Activated T-helper 1 cell treated with Interleukin-2 at 50 U/mL for 16 hours (primary cell): Measurements from ENCODE around the gene DOCK1.

Source experiments
- DNase-seq: peaks from one replicate; pipeline ENCODE4 v3.0.0-alpha.2; 2020; ENCODE audit warnings: low read depth

The DOCK1 gene

GRCh38 chr10:127313996-127314700 is 408.9 kb downstream of the DOCK1 start:
- DNase-seq, result no peak

GRCh38 chr10:127314797-127315196 is 409.6 kb downstream of the DOCK1 start:
- DNase-seq, result no peak

- DNase-seq, result no peak
Measured at GRCh38 chr10:127315888-127316287, 410.7 kb downstream of the DOCK1 start.

- DNase-seq, result no peak
Measured at GRCh38 chr10:127318396-127318795, 413.2 kb downstream of the DOCK1 start.

- no peak for DNase-seq
Measured at GRCh38 chr10:127319271-127319670, 414.0 kb downstream of the DOCK1 start.

GRCh38 chr10:127319691-127320090 is 414.5 kb downstream of the DOCK1 start:
- DNase-seq, result no peak

GRCh38 chr10:127320176-127320575 is 414.9 kb downstream of the DOCK1 start:
- DNase-seq, result no peak

GRCh38 chr10:127322286-127322685 is 417.1 kb downstream of the DOCK1 start:
- DNase-seq, result no peak

GRCh38 chr10:127325506-127325905 is 420.3 kb downstream of the DOCK1 start:
- DNase-seq, result no peak

- no peak for DNase-seq
Measured at GRCh38 chr10:127326883-127327282, 421.7 kb downstream of the DOCK1 start.

GRCh38 chr10:127331696-127332095 is 426.5 kb downstream of the DOCK1 start:
- DNase-seq, result no peak

- no peak for DNase-seq
Measured at GRCh38 chr10:127332631-127333030, 427.4 kb downstream of the DOCK1 start.

GRCh38 chr10:127337801-127338200 is 432.6 kb downstream of the DOCK1 start:
- no peak for DNase-seq

- no peak for DNase-seq
Measured at GRCh38 chr10:127338399-127339110, 433.3 kb downstream of the DOCK1 start.

- DNase-seq, result no peak
Measured at GRCh38 chr10:127343821-127344220, 438.6 kb downstream of the DOCK1 start.

GRCh38 chr10:127344346-127344745 is 439.1 kb downstream of the DOCK1 start:
- no peak for DNase-seq

GRCh38 chr10:127345231-127345965 is 440.2 kb downstream of the DOCK1 start:
- no peak for DNase-seq

GRCh38 chr10:127346604-127347003 is 441.4 kb downstream of the DOCK1 start:
- no peak for DNase-seq

GRCh38 chr10:127347202-127347959 is 442.2 kb downstream of the DOCK1 start:
- DNase-seq, result no peak

GRCh38 chr10:127349737-127350136 is 444.5 kb downstream of the DOCK1 start:
- DNase-seq, result no peak

- no peak for DNase-seq
Measured at GRCh38 chr10:127351542-127351941, 446.3 kb downstream of the DOCK1 start.

GRCh38 chr10:127353544-127353943 is 448.3 kb downstream of the DOCK1 start:
- no peak for DNase-seq
